GM18858 (cell line): ENCODE measurements around the gene UCP1.

ENCODE experiments used
- ATAC-seq: cut with Tn5 transposase; IDR thresholded peaks from one replicate; pipeline ENCODE4 v1.9.1; 2021; ENCODE audit not compliant: unreplicated experiment

UCP1 gene, protein sequence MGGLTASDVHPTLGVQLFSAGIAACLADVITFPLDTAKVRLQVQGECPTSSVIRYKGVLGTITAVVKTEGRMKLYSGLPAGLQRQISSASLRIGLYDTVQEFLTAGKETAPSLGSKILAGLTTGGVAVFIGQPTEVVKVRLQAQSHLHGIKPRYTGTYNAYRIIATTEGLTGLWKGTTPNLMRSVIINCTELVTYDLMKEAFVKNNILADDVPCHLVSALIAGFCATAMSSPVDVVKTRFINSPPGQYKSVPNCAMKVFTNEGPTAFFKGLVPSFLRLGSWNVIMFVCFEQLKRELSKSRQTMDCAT

DNA sequence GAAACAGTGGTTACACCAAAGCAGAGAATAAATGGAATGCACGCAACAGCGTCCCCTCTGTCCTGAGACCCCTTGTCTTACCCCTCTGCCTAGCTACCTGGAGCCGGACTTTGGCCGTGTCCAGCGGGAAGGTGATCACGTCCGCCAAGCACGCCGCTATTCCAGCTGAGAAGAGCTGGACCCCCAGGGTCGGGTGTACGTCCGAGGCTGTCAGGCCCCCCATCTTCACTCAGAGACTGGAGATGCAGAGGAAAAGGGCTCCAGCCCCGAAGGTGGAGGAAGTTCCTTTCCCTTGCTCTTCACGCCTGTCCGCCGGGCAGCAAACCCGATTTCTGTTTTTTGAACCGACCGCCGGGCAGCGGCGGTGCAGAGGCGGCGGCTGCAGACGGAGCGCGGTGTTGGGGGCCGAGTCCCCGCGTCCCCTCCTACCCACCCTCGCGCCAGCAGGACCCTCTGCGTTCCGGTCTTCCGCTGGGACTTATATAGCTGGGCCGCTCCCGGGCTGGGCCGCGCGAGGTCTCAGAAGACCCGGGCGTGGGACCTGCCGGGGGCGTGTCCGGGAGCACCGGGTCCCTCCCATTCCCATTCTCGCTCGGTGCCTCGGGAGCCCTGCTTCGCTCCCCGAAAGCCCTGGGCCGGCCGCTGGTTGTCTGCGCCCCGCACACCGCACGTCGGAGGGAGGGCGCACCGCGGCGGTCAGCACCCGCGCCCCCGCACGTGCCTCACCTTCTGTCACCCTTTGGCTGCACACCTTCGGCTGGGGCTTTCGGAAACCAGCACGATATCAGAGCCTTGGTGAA lies at the start of gene UCP1:
Gene UCP1 (minus strand): TSS at position 455 of the 800 bp plus-strand sequence. CDS start 232 bp downstream, at position 223.
- no peak for ATAC-seq

DNA sequence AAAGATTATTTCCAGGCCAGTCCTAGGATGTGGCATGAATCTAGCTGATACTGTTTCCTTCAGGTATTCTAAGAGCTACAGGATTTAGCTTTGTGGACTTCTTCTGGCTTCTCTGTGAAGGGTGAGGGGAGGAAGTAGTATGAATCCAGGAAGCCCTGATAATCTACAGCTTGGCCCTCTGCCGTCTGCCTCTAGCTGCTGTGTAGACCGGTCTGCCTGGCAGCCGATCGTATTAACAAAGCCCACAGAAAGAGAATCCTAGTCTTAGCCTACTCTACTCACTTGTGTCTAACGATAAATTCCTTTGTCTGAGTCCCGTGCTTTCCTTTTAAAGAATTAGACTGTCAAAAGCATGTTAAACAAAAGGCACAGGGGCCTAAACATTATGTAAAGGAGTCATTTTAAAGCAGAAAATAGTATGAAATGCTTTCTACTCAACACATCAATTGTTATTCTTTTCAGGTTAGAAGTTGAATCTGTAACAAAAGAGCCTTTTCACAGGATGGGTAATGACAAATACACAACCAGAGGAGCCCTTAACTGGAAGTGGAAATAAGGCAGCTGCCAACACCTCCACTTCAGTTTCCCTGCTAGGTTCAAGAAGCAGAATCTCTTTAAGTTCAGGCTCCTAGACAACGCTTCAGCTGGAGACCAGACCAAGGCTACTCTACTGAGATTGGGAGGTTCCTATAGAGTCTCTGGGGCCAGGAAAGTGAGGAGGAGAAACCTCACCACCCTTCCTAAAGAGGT lies 48.9 kb upstream of the UCP1 start:
- ATAC-seq: no peak

DNA sequence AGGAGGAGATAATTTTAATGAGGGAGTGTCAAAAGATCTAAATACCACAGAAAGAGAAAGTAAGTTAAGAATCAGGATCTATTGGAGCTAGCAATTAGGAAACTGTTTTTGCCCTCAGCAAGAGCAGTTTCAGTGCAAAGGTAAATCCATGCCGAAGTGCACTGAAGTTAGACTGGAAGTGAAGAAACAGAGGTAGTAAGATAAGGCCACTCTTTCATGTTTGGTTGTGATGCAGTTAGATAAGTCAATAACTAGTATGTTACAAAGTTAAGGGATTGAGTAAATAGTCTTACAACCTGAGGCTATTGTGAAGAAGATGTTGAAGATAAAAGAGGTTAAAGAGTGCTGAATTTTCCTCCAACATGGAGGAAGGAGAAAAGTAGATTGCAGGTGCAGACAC lies 46.7 kb upstream of the UCP1 start:
- ATAC-seq: no peak

DNA sequence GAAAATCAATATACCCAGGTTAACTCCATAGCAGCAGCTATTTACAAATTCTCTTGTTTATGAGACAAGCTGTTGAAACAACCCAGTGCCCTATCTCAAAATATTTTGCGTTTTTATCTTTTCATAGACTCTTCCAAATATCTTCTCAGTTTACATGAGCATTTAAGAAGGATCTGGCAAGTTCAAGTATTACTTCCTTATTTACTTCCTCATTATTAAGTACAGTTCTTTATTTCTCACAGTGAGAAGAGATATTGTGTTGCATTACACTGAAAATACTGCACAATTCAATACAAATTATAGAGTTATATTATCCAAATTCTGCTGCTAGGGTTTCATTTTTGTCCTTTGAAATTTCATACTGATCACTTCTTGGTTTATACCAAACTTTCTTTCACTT lies 43.6 kb upstream of the UCP1 start:
- no peak for ATAC-seq

DNA sequence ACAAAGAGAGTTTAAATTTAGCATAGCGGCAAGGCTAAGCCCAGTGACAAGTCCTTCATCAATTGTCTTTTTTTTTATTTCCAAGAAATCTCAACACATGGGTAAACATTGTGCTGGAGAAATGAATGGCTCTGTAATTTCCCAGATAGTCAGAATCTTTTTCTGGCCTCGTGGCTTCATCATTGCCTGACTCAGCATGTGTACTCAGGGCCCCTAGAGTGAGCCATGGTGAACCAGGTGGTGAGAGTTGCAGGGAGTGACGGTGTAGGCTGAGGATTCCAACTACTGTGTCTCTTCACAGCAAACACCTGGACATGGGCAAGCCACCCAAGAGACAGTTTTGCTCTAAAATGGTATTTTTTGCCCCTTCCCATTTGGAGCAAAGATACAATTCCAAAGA lies 43.1 kb upstream of the UCP1 start:
- no peak for ATAC-seq

DNA sequence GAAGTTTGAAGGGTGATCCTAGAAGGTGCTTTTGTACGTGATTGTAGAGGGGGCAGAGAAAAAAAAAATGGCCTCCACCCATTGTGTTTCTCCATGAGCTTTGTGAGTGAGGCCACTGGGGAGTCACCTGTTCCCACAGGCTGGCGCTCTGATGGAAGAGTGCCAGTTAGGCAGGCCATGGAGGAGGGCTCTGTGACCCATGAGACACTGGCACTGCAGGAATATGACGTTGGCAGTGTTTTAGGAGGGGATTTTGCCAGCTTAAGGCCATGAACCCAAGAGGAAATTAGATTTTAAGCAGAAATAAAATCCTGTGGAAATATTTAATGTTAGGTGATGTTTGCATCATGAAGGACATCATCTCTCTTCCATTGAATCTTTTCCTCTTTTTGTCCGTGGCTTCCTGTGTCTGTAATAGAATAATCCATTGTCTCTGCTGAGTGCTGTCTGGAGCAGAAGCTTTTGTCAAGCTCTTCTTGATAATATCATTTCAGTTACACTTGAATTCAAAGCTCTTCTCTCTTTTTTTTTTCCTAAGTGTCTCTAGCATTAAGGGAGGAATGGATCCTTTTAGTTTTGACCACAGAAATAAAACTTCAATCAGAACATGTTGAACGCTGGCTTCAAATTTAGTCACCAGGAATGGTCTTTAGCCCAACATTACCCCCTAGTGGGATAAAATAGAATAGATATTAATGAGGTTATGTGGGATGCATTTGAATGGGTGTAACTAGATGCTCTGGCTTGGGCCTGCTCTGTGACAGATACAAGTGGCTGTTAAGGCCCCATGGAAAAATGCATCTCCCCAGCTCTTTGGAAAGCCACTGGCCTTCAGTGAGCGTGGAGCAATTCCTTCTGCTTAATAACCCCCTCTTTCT lies 41.0 kb upstream of the UCP1 start:
- ATAC-seq: peak; percentile 89

DNA sequence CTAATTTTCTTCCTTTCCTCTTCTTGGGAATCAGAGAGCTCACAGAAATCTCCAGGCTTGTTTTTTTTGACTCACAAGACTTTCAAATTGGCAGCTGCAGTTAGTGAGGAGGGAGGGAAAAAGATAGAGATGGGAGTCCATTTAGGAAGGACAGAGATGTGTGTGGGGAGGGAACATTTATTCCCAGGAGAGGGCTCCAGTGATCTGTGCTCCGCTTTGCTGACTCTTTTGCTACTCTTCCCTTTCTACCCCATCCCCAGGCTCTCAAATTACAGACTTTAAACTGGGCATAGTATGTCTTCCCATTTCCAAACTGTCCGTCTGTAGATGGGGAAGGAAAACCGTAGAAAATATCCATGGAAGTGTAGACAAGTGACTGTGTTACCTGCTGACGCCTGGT lies 39.1 kb upstream of the UCP1 start:
- ATAC-seq: no peak

DNA sequence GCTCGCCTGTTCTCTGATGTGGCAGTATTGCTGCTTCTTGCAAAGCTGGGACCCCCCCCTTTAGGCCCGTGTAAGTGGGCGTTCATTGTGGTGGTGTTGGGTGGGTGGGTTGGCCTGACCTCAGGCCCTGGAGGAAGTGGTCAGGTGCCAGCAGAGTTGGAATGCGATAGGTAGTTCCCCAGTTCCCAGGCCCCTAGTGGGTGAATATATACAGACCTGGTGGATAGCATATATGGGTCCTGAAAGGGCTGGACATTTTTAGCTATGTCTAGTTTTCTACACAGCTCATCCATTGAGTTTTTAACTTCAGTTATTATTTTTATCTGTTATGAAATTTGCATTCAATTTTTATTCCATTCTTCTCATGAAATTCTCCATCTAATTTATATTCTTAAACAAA lies 35.8 kb upstream of the UCP1 start:
- no peak for ATAC-seq

DNA sequence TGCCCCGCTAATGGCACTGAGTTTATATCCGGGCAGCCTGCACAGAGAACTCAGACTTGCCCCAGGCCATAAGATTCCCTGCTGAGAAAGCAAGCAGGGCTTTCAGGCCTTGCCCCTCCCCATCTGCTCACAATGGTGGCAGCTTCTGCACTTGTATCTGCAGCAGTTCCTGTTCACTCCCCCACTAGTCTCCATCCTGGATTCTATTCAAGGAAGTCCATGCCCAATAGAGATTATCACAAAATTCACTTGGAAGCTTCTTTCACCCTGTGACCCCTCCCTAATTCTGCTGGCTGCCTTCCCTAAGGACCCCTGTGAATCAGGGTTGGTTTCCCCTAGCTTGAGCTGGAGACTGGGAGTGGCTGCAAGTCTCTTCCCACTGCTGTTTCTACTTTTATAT lies 34.5 kb upstream of the UCP1 start:
- ATAC-seq: no peak

DNA sequence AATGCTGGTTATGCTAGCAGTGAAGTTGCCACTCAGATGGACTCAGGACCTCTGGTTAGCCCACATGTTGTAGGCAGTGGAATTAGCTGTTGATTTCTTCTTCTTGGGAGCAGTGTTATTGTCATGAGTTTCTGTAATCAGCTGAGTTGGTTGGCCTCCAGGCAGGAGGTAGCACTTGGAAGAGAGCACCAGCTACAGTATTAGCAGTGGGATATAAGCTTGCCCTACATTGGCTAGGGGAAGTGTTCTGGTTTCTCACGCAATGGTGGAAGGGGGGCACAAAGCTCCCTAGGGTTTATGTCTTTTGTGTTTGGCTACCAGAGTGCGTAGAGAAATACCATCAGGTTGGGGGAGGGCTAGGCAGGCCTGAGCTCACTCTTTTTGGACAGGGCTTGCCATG lies 34.0 kb upstream of the UCP1 start:
- no peak for ATAC-seq

DNA sequence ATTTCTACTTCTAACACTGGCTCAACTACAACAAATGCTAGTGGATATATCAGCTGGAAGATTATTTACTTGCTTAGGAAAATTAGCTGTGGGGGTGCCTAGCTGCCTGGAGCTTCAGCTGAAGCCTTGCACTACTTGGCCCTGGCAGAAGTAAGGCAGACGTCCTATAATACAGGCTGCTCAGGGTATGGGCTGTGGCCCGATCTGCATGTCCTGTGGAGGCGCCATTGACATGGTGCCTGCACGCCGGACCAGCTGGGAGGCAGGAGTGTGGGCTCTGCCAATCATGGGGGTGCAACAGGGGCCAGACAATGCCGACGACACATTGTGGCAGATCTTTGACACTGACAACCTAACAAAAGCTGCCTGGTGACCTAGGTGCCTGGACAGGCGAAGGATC lies 31.6 kb upstream of the UCP1 start:
- ATAC-seq: no peak

DNA sequence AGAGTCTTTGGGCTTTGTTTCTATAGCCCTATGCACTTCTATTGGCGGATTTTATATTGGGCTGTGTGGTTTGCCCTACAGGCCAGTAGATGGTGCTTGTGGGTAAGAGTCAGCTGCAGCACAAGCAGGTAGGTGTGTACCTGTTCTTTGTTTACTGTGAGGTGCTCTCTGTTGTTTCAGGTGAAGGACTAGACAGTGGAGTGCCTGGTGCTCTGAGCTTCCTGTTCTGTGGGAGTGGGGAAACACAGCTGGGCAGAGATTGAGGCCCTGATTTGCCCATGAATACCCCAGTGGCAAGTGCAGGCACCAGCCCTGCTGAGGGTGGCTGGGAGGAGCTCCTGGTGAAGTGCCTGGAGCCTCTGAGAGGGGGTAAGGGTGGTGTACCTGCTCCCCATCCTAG lies 26.3 kb upstream of the UCP1 start:
- ATAC-seq: no peak

DNA sequence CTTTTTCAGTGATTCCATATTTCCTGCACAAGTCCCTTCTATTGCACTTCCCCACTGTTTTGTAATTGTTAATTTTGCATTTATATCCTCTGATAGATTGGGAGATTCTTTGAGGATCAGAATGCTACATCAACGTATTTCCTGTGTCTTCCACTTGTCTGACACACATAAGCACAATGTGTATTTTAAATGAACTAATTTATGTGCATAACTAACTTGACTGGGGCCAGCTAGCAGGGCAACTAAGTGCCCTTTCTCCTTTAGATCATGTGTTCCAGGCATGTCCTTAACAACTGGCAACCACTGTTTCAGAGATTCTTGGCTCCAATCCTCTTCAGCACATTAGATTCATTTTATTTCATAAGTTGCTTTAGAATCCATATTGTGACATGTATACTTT lies 15.7 kb upstream of the UCP1 start:
- no peak for ATAC-seq

DNA sequence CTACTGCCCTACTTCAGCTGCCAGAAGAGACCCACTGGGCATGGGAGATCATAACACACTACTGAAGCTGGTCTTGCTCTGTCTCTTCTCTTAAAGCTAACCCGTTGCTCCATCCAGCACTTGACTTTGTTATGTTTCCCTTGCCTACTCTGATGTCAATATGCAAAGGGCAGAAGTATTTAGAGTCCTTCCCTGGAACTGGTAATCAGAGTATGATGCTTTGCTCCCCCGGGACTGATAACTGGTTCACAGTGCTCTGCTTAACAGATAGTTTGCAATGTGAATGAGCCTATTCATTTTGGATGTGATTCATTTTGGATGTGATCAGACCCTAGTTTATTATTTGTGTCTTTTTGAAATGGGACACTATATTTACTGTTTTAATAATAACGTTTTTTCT lies 12.3 kb upstream of the UCP1 start:
- no peak for ATAC-seq

DNA sequence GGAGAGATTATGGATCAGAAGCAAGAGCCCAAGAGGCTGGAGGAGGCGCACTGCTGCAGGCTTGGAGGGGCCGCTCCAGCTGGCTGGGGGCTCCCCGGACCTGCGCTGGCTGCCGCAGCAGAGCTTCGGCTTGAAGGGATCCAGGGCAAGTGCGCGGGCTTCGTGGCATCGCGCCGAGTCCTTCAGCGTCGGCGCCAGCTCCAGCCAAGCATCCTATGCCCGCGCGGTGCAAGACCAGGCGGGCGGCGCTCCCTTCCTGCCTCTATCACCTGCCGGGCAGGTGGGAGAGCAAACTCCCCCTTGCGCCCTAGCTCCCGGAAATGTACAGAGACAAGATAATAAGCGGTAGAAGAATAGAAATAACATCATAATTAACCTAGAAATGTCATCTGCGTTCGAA lies 10.5 kb upstream of the UCP1 start:
- ATAC-seq: no peak

DNA sequence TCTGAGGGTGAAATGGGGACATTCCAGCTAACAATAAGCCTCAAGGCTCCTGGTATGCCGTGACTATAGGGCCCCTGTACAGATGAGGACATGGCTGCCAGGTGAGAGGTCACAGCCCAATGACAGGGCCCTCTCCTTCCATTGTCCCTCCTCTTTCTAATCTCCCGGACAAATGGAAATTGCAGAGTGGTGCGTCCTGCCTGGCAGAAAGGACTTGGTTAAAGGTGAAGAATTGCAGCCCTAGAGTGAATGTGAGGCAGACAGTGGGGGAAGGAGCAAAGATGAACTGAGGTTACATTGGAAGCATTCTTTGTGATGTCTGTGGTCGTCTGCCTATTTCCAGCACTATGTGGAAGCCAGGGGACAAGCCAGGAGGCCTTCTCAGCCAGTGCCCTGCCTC lies 6.7 kb upstream of the UCP1 start:
- no peak for ATAC-seq

DNA sequence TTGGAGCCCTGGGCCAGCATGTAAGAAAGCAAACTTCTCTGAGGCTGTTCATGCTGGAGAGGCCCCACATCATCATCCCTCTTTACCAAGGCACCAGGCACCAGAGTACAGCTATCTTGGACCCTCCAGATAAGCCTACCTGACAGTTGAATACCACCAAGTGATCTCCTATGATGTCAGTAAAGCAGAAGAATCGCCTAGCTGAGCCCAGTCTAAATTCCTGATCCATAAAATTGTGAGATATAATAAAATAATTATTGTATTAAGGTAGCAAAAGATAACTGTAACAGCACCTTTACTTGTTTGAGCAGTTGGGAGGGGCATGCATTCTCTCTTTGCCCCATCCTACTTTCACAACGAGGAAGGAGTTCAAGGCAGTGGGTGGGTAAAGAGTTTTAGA lies 2.9 kb upstream of the UCP1 start:
- ATAC-seq: no peak

DNA sequence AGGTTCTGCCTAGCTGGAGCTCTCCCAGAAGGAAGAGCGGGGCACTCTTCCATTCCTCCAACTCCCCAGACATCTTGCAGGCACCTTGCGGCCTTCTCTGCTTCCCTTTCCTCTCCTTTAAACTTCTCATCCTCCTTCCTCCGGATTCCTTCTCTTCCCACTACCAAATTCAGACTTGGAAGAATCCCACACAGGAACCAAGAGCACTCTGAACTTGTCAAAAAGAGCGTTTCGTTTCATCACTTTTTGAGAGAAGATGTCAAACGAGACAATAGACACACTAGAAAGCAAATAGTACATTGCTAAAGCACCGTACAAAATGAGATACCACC lies 512 bp upstream of the UCP1 start:
- no peak for ATAC-seq

DNA sequence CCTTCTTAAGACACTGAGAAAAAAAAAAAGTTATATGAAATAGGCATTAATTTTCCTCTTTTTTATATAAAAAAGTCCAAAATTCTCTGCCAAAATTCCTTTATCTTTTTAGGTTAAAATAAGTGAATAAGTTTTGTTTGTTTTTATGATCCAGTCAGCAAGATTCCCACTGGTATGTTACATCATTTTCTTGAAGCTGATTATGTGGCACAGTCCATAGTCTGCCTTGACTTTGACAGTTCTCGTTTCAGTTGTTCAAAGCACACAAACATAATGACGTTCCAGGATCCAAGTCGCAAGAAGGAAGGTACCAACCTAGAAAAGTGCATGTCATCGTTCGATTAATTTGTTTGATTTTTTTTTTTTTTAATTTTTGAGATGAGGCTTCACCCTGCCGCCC lies 9.1 kb downstream of the UCP1 start:
- ATAC-seq: no peak

DNA sequence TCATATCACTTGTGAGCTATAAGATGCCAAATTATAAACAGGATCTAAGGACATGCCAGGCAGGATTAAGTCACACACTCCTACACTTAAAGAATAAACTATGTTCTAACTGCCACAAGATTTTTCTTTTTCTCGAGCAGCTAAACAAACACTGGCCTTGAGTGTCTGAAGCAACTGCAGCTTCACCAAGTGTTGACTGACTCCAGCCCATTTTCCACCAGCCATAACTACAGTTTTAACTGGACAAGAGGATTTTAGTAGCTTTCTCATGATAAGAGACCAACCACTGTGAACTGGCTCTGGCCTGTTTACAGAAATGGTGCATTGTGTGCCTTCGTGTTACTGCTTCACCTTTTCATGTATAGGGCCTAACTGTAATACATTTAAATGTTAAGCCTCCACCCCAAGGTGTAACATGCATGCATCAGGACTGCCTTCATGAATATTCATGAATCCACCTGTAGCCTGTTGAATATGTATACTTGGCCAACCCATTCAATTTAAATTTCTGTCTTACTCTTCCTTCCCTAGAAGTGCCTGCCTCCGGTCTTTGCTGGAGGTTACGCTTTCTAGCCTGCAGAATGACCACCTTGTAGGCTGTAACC lies 10.8 kb downstream of the UCP1 start:
- no peak for ATAC-seq
